ENCODE data around the gene FOXN3.

FOXN3 gene

DNA sequence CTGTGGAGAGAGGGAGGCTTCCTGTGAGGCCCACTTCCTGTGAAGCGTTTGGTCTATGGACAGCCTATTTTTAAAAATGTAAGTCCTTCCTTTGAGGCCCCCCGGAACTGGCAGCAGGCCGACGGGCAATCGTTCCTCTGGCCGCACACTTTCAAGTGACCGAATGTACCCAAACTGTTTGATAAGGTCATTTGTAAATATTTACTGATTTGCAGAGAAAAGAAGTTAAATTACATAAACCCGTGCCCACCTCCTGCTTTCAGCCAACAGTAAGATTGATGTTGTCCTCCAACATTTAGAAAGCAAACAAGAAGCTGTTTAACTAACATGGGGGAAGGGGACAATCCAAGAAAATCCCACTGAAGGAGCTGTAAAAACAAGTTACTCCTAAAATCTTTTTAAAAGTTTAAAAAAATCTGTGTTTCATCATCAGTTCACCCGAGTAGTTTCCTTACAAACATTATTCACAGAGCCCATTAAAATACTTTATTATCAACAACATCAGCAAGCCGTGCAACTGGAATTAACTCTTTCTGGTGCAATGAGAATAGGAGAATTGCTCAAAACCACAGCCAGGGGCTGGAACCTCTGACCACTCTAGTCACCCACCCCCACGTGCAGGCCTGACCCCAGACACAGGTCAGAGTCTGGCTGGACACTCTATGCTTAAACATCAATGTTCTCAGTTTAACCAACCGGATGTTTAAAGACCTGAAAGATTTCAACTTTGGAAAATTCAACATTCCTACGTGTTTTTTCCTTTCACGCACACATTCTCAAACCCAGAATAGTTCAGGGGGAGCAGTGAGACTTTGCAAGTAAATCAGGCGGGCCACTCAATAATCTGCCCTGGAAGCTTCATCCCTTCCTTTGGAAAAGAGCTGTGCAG, 65.3 kb downstream of the FOXN3 start:
- no peak for DNase-seq

GRCh38 chr14:89351221-89351515, 65.9 kb downstream of the FOXN3 start:
- in situ Hi-C loops (cut with HindIII; ENCODE audit: low pct_ligation_motif_present, low pct_unique_long_range_greater_than_20kb, low sequenced_read_pairs): no loop called here

More for the DNA sequence above, 65.3 kb downstream of the FOXN3 start:
- in situ Hi-C loops (cut with HindIII; ENCODE audit: low pct_ligation_motif_present, low pct_unique_long_range_greater_than_20kb, low sequenced_read_pairs): no loop called here

DNA sequence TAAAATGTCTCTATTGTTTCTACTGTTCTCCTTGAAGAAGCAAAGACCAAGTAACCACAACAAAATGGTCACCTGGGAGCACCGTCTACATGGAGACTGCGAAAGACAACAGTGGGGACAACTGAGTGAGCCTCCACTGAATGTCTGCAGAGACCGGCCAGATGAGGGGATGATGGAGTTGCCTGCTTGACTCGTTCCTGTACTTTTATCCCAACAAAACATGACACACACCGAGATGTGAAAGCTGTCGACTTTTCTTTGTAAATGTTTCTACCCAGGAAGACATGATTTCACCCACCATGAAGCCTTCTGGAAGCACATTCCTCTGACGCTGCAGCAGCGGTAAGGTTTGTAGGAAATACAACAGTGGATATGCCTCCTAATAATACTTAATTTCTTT, 66.9 kb downstream of the FOXN3 start:
- no peak for DNase-seq
- in situ Hi-C loops (cut with HindIII; ENCODE audit: low pct_ligation_motif_present, low pct_unique_long_range_greater_than_20kb, low sequenced_read_pairs): no loop called here

More at GRCh38 chr14:89351221-89351515, 65.9 kb downstream of the FOXN3 start:
- no peak for DNase-seq

- no peak for DNase-seq
- in situ Hi-C loops (cut with HindIII; ENCODE audit: low pct_ligation_motif_present, low pct_unique_long_range_greater_than_20kb, low sequenced_read_pairs): no loop called here
These were observed 67.6 kb downstream of the FOXN3 start for GRCh38 chr14:89349171-89350008.

DNA sequence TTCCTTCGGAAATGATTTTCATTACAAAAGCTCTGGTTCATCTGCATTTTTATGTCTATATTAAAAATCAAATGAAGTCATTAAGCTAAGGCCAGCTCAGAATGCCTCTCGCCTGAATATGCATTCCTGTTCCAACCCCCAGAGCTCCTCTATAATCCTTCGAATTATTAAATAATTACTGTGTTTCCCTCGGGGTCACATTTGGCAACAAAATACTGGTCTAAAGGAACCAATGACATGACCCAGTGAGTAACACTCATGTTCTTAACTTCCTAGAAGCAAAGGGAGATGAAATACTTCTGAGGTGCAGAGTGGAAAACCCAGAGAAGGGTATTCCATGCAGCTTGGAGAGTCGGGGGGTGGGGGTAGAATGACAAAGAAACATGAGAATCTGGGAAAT, 68.3 kb downstream of the FOXN3 start:
- DNase-seq: no peak
- in situ Hi-C loops (cut with HindIII; ENCODE audit: low pct_ligation_motif_present, low pct_unique_long_range_greater_than_20kb, low sequenced_read_pairs): no loop called here

GRCh38 chr14:89347885-89348284, 69.1 kb downstream of the FOXN3 start:
- in situ Hi-C loops (cut with HindIII; ENCODE audit: low pct_ligation_motif_present, low pct_unique_long_range_greater_than_20kb, low sequenced_read_pairs): no loop called here

DNA sequence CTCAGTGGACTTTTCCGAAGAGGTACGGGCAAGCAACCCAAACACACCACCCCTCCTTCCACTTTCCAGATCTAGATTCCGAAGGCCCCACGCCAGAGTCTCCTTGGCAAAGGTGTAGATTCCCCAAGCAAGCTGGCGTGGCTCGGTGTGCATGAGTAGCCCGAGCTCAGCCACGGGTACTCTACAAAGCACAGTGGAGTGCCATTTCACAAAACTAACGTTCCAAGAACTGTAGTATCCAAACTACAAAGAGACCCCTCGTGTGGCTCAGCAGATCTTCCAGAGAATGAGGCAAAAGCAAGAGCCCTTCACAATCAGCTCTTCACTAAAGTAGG, 72.1 kb downstream of the FOXN3 start:
- no peak for DNase-seq
- in situ Hi-C loops (cut with HindIII; ENCODE audit: low pct_ligation_motif_present, low pct_unique_long_range_greater_than_20kb, low sequenced_read_pairs): no loop called here

More at GRCh38 chr14:89347885-89348284, 69.1 kb downstream of the FOXN3 start:
- no peak for DNase-seq

- no peak for DNase-seq
These were observed 73.7 kb downstream of the FOXN3 start for GRCh38 chr14:89343356-89343755.

GRCh38 chr14:89342049-89342448, 75.0 kb downstream of the FOXN3 start:
- in situ Hi-C loops (cut with HindIII; ENCODE audit: low pct_ligation_motif_present, low pct_unique_long_range_greater_than_20kb, low sequenced_read_pairs): no loop called here
- DNase-seq: no peak

More at GRCh38 chr14:89343356-89343755, 73.7 kb downstream of the FOXN3 start:
- in situ Hi-C loops (cut with HindIII; ENCODE audit: low pct_ligation_motif_present, low pct_unique_long_range_greater_than_20kb, low sequenced_read_pairs): no loop called here

- in situ Hi-C loops (cut with HindIII; ENCODE audit: low pct_ligation_motif_present, low pct_unique_long_range_greater_than_20kb, low sequenced_read_pairs): no loop called here
- no peak for DNase-seq
These were observed 76.5 kb downstream of the FOXN3 start for GRCh38 chr14:89340200-89341181.

DNA sequence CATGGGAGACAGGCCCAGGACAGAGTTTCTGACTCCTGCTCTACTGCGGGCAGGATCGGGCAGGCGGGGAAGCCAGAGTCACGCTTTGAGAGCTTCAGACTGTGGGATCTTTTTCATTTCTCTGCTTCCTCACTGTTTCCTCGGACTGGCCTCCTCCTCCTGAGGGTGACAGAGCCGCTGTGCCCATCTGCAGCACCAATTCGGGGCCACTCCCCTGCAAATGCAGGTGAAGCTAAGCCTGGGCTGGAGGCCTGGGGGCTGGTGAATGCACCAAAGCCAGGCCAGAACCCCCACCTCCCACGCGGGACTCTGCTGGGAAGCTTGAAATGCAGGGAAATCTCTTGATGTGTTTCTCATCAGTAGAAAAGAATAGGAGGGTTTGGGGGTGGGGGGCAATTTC, 77.5 kb downstream of the FOXN3 start:
- no peak for DNase-seq
- in situ Hi-C loops (cut with HindIII; ENCODE audit: low pct_ligation_motif_present, low pct_unique_long_range_greater_than_20kb, low sequenced_read_pairs): no loop called here

- in situ Hi-C loops (cut with HindIII; ENCODE audit: low pct_ligation_motif_present, low pct_unique_long_range_greater_than_20kb, low sequenced_read_pairs): no loop called here
- DNase-seq: no peak
These were observed 77.9 kb downstream of the FOXN3 start for GRCh38 chr14:89339158-89339557.

GRCh38 chr14:89336338-89336737, 80.7 kb downstream of the FOXN3 start:
- DNase-seq: no peak
- in situ Hi-C loops (cut with HindIII; ENCODE audit: low pct_ligation_motif_present, low pct_unique_long_range_greater_than_20kb, low sequenced_read_pairs): no loop called here

- in situ Hi-C loops (cut with HindIII; ENCODE audit: low pct_ligation_motif_present, low pct_unique_long_range_greater_than_20kb, low sequenced_read_pairs): no loop called here
- no peak for DNase-seq
These were observed 85.0 kb downstream of the FOXN3 start for GRCh38 chr14:89332031-89332430.

- DNase-seq: no peak
- in situ Hi-C loops (cut with HindIII; ENCODE audit: low pct_ligation_motif_present, low pct_unique_long_range_greater_than_20kb, low sequenced_read_pairs): no loop called here
These were observed 85.6 kb downstream of the FOXN3 start for GRCh38 chr14:89331398-89331797.

DNA sequence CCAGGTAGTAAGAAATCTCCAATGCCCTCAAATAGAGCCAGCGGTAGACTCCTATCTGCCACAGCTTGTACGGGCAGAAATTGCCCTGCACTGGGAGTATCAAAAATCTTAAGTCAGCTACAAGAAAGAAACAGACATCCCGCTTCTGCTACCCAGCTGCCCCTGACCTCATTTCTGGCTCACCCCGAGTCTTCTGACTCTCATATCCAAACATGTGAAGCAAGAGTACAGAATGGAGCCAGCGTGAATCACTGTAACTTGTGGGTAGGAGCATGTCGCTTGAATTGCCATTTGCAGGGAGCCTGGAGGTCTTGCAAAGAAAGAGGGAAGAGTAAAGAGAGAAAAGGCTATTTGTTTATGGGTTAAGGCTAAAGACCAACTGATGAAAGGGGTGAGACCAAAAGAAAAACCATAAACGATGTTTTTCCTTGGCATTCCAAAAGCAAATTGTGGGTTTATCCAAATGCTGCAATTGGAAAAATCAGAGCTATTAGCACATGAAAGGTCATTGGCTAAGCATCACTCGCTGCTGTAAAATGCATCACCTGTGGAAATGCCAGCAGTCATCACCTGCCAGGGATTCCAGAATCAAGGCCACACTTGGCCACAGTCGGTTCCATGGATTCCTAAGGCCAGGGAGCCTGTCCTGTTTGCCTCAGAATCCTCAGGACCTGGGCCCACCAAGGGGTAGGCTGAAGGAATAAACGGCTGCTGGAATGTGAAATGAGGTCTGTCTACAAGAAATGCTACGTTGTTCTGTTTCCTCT, 86.6 kb downstream of the FOXN3 start:
- in situ Hi-C loops (cut with HindIII; ENCODE audit: low pct_ligation_motif_present, low pct_unique_long_range_greater_than_20kb, low sequenced_read_pairs): no loop called here
- DNase-seq: no peak

- in situ Hi-C loops (cut with HindIII; ENCODE audit: low pct_ligation_motif_present, low pct_unique_long_range_greater_than_20kb, low sequenced_read_pairs): no loop called here
- DNase-seq: no peak
These were observed 89.2 kb downstream of the FOXN3 start for GRCh38 chr14:89327771-89328212.

GRCh38 chr14:89325959-89326358, 91.1 kb downstream of the FOXN3 start:
- no peak for DNase-seq
- in situ Hi-C loops (cut with HindIII; ENCODE audit: low pct_ligation_motif_present, low pct_unique_long_range_greater_than_20kb, low sequenced_read_pairs): no loop called here

Measured in ACHN (cell line).